ENCODE data around the gene MAST4. TPM values are rescaled to one million over a fixed set of nuclear protein-coding genes. Genes with fewer than 3 reads are reported as not detected.

MAST4 gene
- total and polyA plus RNA-seq, 2 of the 8 experiments (the other 6 are each of a cell fraction or from before 2014, with no cell fraction given) = 1.5 to 2.6 TPM

- TF ChIP-seq, protein P1, sequence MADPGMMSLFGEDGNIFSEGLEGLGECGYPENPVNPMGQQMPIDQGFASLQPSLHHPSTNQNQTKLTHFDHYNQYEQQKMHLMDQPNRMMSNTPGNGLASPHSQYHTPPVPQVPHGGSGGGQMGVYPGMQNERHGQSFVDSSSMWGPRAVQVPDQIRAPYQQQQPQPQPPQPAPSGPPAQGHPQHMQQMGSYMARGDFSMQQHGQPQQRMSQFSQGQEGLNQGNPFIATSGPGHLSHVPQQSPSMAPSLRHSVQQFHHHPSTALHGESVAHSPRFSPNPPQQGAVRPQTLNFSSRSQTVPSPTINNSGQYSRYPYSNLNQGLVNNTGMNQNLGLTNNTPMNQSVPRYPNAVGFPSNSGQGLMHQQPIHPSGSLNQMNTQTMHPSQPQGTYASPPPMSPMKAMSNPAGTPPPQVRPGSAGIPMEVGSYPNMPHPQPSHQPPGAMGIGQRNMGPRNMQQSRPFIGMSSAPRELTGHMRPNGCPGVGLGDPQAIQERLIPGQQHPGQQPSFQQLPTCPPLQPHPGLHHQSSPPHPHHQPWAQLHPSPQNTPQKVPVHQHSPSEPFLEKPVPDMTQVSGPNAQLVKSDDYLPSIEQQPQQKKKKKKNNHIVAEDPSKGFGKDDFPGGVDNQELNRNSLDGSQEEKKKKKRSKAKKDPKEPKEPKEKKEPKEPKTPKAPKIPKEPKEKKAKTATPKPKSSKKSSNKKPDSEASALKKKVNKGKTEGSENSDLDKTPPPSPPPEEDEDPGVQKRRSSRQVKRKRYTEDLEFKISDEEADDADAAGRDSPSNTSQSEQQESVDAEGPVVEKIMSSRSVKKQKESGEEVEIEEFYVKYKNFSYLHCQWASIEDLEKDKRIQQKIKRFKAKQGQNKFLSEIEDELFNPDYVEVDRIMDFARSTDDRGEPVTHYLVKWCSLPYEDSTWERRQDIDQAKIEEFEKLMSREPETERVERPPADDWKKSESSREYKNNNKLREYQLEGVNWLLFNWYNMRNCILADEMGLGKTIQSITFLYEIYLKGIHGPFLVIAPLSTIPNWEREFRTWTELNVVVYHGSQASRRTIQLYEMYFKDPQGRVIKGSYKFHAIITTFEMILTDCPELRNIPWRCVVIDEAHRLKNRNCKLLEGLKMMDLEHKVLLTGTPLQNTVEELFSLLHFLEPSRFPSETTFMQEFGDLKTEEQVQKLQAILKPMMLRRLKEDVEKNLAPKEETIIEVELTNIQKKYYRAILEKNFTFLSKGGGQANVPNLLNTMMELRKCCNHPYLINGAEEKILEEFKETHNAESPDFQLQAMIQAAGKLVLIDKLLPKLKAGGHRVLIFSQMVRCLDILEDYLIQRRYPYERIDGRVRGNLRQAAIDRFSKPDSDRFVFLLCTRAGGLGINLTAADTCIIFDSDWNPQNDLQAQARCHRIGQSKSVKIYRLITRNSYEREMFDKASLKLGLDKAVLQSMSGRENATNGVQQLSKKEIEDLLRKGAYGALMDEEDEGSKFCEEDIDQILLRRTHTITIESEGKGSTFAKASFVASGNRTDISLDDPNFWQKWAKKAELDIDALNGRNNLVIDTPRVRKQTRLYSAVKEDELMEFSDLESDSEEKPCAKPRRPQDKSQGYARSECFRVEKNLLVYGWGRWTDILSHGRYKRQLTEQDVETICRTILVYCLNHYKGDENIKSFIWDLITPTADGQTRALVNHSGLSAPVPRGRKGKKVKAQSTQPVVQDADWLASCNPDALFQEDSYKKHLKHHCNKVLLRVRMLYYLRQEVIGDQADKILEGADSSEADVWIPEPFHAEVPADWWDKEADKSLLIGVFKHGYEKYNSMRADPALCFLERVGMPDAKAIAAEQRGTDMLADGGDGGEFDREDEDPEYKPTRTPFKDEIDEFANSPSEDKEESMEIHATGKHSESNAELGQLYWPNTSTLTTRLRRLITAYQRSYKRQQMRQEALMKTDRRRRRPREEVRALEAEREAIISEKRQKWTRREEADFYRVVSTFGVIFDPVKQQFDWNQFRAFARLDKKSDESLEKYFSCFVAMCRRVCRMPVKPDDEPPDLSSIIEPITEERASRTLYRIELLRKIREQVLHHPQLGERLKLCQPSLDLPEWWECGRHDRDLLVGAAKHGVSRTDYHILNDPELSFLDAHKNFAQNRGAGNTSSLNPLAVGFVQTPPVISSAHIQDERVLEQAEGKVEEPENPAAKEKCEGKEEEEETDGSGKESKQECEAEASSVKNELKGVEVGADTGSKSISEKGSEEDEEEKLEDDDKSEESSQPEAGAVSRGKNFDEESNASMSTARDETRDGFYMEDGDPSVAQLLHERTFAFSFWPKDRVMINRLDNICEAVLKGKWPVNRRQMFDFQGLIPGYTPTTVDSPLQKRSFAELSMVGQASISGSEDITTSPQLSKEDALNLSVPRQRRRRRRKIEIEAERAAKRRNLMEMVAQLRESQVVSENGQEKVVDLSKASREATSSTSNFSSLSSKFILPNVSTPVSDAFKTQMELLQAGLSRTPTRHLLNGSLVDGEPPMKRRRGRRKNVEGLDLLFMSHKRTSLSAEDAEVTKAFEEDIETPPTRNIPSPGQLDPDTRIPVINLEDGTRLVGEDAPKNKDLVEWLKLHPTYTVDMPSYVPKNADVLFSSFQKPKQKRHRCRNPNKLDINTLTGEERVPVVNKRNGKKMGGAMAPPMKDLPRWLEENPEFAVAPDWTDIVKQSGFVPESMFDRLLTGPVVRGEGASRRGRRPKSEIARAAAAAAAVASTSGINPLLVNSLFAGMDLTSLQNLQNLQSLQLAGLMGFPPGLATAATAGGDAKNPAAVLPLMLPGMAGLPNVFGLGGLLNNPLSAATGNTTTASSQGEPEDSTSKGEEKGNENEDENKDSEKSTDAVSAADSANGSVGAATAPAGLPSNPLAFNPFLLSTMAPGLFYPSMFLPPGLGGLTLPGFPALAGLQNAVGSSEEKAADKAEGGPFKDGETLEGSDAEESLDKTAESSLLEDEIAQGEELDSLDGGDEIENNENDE (IDR thresholded peaks at IDR 0.05; ENCODE audit: insufficient replicate concordance, low read length) = no peak
- TF ChIP-seq MAFK (IDR thresholded peaks at IDR 0.05; ENCODE audit: low read depth, low read length) (no peak), CTBP2 (IDR thresholded peaks at IDR 0.05; ENCODE audit: borderline replicate concordance, insufficient read depth, insufficient read length, low read length) (no peak), TAF7 (optimal IDR thresholded peaks at IDR 0.05; ENCODE audit: borderline replicate concordance, low read depth, low read length) (no peak)
These were observed 6.4 kb downstream of the MAST4 start (continued) for GRCh38 chr5:66602621-66603020.

Data from H1 (cell line).